Colonic mucosa (tissue), 4 donors: ENCODE data around the gene NUDT8. TPM values are rescaled to one million over a fixed set of nuclear protein-coding genes. Genes with fewer than 3 reads are reported as not detected.

Experiments
- DNase-seq: peaks from one replicate; pipeline ENCODE4 v3.0.0-alpha.2; 2020
- H3K27ac ChIP-seq: fragments of 200-600 bp; one replicate; pipeline ENCODE4 v1.8.0; 2021
- H3K27me3 ChIP-seq: fragments of 200-600 bp; one replicate; pipeline ENCODE4 v1.8.0; 2021
- H3K36me3 ChIP-seq: fragments of 200-600 bp; one replicate; pipeline ENCODE4 v1.8.0; 2021
- H3K4me1 ChIP-seq: fragments of 200-600 bp; one replicate; pipeline ENCODE4 v1.8.0; 2021; ENCODE audit warnings: mild to moderate bottlenecking
- H3K4me3 ChIP-seq: fragments of 200-600 bp; one replicate; pipeline ENCODE4 v1.8.0; 2021
- H3K9ac ChIP-seq, 2 donors: one replicate each; pipeline ENCODE4 v1.7.0; 2013; ENCODE audit warnings: control low read depth in 2 of 2, low read depth in 2 of 2, low read length in 2 of 2
- H3K9me3 ChIP-seq: fragments of 200-600 bp; one replicate; pipeline ENCODE4 v1.8.0; 2021
- intact Hi-C: fragments of 100-400 bp; cut with DNase I; formaldehyde crosslinking; loops from one replicate; pipeline ENCODE4 v1.14.1; 2022
- total RNA-seq, 2 donors: library from RNA; stranded (reverse); fragmentation: NEBNext Ultra II Directional in 1 of 2; extraction: Animal tissue kit (Norgen Biotek cat#: 25700) in 1 of 2; gene quantifications; one replicate each; pipeline ENCODE4 v1.2.1, GENCODE V29; 2021
- TF ChIP-seq, protein P1 (sequence below): fragments of 200-600 bp; IDR thresholded peaks from one replicate; pipeline ENCODE4 v1.8.0; 2022; ENCODE audit warnings: antibody characterized with exemption, mild to moderate bottlenecking
- donor health status: healthy.
- donor health status: DM: no; HTN: no; CAD: no.
- donor health status: DM: no; HTN: no; CAD: no.

NUDT8 gene
- total RNA-seq, 2 donors from 2014 or later: 35.1 to 52.5 TPM

DNA sequence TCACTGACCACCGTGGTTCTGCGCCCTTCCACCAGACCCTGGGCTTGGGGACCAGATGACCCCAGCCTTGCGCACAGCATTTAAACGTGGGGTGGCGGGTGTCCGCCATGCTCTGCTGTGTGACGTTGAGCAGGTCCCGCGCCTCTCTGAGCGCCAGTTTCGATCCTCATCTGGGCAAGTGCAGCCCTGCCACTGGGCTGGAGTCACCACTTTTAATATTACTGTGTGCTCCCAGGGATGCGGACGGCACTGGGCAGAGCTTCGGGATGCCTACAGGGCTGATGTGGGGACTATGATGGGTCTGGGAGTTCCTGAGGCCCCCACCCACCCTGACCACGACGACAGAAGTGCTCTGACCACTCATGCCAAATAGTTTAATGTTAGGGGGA, 1.2 kb upstream of the NUDT8 start:
- no peak for DNase-seq
- no peaks in the 10 kb centered on the region for H3K9me3 ChIP-seq
- intact Hi-C loops: no loop called here
- no peaks in the 10 kb centered on the region for H3K27me3 ChIP-seq
- peaks cover 25% of the 10 kb centered on the region for H3K4me1 ChIP-seq
- peak overlapping the region; percentile 74 to 85 for H3K9ac ChIP-seq
- peak overlapping the region; percentile 63 for H3K4me3 ChIP-seq
- TF ChIP-seq, protein P1, sequence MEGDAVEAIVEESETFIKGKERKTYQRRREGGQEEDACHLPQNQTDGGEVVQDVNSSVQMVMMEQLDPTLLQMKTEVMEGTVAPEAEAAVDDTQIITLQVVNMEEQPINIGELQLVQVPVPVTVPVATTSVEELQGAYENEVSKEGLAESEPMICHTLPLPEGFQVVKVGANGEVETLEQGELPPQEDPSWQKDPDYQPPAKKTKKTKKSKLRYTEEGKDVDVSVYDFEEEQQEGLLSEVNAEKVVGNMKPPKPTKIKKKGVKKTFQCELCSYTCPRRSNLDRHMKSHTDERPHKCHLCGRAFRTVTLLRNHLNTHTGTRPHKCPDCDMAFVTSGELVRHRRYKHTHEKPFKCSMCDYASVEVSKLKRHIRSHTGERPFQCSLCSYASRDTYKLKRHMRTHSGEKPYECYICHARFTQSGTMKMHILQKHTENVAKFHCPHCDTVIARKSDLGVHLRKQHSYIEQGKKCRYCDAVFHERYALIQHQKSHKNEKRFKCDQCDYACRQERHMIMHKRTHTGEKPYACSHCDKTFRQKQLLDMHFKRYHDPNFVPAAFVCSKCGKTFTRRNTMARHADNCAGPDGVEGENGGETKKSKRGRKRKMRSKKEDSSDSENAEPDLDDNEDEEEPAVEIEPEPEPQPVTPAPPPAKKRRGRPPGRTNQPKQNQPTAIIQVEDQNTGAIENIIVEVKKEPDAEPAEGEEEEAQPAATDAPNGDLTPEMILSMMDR: no peak
- no peaks in the 10 kb centered on the region for H3K36me3 ChIP-seq
- H3K27ac ChIP-seq: peak overlapping the region; percentile 97

DNA sequence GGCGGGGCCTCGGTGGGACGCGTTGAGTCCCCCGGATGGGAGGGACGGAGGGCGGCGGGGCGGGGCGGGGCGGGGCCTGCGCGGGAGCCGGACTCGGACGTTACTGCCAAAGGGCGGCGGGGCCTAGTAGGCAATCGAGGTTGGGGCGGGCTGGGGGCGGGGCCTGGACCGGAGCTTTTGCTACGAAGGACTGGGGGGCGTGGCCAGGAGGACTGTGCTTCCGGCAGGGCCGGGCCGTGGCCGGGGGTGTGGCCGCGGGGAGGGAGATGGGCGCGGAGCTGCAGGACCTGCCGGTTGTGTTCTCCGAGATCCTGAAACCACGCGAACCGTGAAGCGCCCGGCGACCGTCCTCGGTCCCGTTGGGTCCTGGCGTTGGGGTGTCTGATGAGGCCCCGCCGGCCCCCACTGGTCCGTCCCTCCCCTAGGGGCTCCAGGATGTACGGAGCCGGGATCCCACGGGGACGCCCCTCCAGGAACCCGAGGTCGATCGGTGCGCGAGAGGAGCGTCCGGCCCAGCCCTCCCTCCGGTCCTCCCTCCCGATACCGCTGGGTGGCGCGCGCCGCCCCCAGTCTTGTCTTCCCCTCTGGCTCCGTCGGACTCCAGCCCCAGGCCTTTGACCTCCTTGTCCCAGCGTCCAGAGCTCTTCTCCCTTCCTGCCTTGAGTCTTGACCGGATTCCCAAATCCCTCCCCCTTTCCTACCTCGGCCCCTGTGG, 648 bp upstream of the NUDT8 start:
- H3K9ac ChIP-seq: peak overlapping the region; percentile 74 to 85
- no peaks in the 10 kb centered on the region for H3K9me3 ChIP-seq
- TF ChIP-seq, protein P1: peak; percentile 79
- intact Hi-C loops: no loop called here
- H3K4me3 ChIP-seq: peak overlapping the region; percentile 63
- H3K27ac ChIP-seq: peak overlapping the region; percentile 97
- no peaks in the 10 kb centered on the region for H3K27me3 ChIP-seq
- peak; percentile 100 for DNase-seq
- no peaks in the 10 kb centered on the region for H3K36me3 ChIP-seq
- H3K4me1 ChIP-seq: peaks cover 25% of the 10 kb centered on the region

DNA sequence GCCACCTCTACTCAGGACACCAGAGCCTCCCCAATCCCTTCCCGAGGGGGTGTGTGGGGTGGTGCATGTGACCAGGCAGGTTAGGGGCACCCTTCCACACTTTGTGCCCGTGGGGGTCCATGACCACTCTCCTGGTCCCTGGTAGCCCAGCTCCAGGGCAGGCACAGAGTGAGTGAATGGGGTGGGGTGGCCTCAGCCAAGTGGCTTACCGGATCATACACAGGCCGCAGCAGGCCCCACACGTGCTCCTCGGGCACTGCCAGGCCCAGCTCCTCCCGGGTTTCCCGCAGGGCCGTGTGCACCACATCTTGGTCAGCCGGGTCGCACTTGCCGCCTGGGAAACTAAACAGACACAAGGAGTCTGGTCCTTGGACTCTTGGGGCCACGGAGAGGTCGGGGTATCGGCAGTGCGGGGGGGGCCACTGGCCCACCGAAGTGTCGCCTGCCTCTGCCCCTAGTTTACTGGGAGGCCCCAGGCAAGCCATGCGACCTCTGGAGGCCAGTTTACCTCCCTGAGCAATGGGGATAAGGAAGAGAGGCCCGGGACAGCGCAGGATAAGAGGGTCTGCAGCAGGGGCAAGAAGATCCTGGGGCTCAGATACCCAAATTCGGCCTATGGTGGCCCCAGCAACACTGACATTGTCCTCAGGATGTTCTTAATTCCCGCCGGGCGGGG, 889 bp downstream of the NUDT8 start:
- Histone ChIP-seq H3K4me3 (peak overlapping the region; percentile 63), H3K36me3 (no peaks in the 10 kb centered on the region), H3K9me3 (no peaks in the 10 kb centered on the region), H3K27me3 (no peaks in the 10 kb centered on the region), H3K9ac (peak overlapping the region; percentile 70 to 97), H3K27ac (peak overlapping the region; percentile 97), H3K4me1 (peaks cover 21% of the 10 kb centered on the region)
- TF ChIP-seq, protein P1: no peak
- no peak for DNase-seq
- intact Hi-C loops: loop anchor here (5.0 kb wide), 1 partner anchor 33 kb away; no protein-coding TSS in a partner anchor

DNA sequence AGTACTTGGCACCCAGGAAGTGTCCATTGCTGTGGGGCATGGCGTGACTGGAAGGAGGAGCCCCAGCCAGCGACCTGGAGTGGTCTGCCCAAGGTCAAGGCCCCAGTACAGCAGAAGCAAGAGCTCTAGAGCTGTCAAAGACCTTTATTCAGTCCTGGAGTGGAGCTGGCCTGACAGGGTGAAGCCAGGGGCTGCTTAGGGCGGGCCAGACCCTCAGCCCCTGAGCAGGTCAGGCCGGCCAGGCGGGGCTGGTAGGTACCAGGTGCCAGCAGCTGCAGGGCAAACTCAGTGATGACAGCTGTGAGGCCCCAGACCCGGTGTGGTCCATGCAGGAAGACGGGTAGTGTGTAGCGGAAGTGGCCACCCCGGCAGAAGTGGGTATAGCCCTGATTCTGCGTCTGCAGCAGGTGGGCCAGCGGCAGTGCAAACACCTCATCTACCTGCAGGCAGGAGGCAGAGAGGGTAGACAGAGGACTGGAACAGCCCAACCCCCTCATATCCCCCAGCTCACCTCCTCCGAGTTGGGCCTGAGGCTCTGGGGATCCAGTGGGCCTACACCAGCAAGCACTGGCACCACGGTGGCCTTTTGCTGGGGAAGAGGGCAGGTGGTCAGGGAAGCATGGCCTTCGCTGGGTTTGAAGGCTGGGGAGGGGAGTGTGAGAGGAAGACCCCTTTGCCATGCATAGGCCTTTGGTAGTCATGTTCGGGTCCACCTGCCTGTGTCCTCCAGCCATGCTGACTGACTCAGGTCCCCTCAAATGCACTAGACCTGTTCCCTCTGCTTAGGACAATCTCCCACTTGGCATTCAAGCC, 1.7 kb downstream of the NUDT8 start:
- H3K9me3 ChIP-seq: no peaks in the 10 kb centered on the region
- H3K4me3 ChIP-seq: no peak overlapping the region
- H3K4me1 ChIP-seq: peaks cover 21% of the 10 kb centered on the region
- peak overlapping the region in 1 of 2 donors; percentile 12 for H3K9ac ChIP-seq
- TF ChIP-seq, protein P1: no peak
- H3K27me3 ChIP-seq: no peaks in the 10 kb centered on the region
- H3K36me3 ChIP-seq: no peaks in the 10 kb centered on the region
- peak; percentile 22 for DNase-seq
- no peak overlapping the region for H3K27ac ChIP-seq
- intact Hi-C loops: loop anchor here (5.0 kb wide), 1 partner anchor 34 kb away; no protein-coding TSS in a partner anchor

DNA sequence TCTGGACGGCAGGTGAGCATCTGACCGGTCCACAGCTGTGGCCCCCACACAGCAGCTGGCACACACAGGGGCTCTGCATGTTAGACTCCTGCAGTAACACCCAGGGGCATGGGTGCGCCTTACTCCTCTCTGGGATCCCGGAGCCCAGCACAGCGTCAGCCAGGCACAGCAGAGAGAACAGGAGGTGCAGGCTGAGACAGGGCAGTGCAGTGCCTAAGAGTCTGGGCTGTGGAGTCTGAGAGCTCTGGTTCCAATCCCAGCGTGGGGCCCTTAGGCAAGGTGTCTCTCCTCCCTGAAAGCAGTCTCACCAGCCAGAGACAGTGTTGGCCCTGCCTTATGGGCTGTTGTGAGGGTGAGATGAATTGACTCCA, 2.3 kb downstream of the NUDT8 start:
- DNase-seq: no peak
- no peaks in the 10 kb centered on the region for H3K36me3 ChIP-seq
- intact Hi-C loops: loop anchor here (5.0 kb wide), 1 partner anchor 35 kb away; no protein-coding TSS in a partner anchor
- no peaks in the 10 kb centered on the region for H3K27me3 ChIP-seq
- no peak overlapping the region for H3K4me3 ChIP-seq
- H3K27ac ChIP-seq: no peak overlapping the region
- TF ChIP-seq, protein P1: no peak
- H3K9ac ChIP-seq: no peak overlapping the region
- H3K9me3 ChIP-seq: no peaks in the 10 kb centered on the region
- peaks cover 20% of the 10 kb centered on the region for H3K4me1 ChIP-seq
